Suprapubic skin (tissue), 4 donors: ENCODE data around the gene PIK3AP1. TPM values are rescaled to one million over a fixed set of nuclear protein-coding genes. Genes with fewer than 3 reads are reported as not detected.

Experiments used
- DNase-seq, 2 donors: peaks; one replicate each; pipeline ENCODE4 v3.0.0-alpha.2; 2019; ENCODE audit warnings: low spot score in 2 of 2
- H3K27ac ChIP-seq: fragments of 200-600 bp; sonication (generic); one replicate; pipeline ENCODE4 v1.5.1; 2019
- H3K27me3 ChIP-seq: fragments of 200-600 bp; sonication (generic); one replicate; pipeline ENCODE4 v1.5.1; 2019
- H3K36me3 ChIP-seq: fragments of 200-600 bp; sonication (generic); one replicate; pipeline ENCODE4 v1.5.1; 2019
- H3K4me1 ChIP-seq: fragments of 200-600 bp; sonication (generic); one replicate; pipeline ENCODE4 v1.5.1; 2019
- H3K4me3 ChIP-seq: fragments of 200-600 bp; sonication (generic); one replicate; pipeline ENCODE4 v1.5.1; 2019; ENCODE audit warnings: mild to moderate bottlenecking
- H3K9me3 ChIP-seq: fragments of 200-600 bp; sonication (generic); one replicate; pipeline ENCODE4 v1.5.1; 2019
- EP300 ChIP-seq: sonication (generic); formaldehyde crosslinking; IDR thresholded peaks from one replicate; pipeline ENCODE4 v1.6.1; 2017; ENCODE audit warnings: antibody characterized with exemption
- POLR2A ChIP-seq, 2 donors: fragments of 450-650 bp; IDR thresholded peaks; one replicate each; pipeline ENCODE4 v1.6.1; 2017; ENCODE audit warnings: antibody characterized with exemption in 2 of 2, mild to moderate bottlenecking in 2 of 2, moderate library complexity in 2 of 2
- POLR2AphosphoS5 ChIP-seq, 3 donors: sonication (generic); formaldehyde crosslinking; IDR thresholded peaks; one replicate each; pipeline ENCODE4 v1.6.1; 2017; ENCODE audit warnings: antibody characterized with exemption in 3 of 3
- WGBS: methylation state at CpG from one replicate; pipeline ENCODE4 v1.1.5; 2018; 5-methylcytosine and 5-hydroxymethylcytosine counted together
- total RNA-seq, 4 donors: library from RNA; depleted of rRNA; stranded (reverse); fragments of >200 nt; gene quantifications; one replicate each; pipeline ENCODE4 v1.1.0, GENCODE V29; 2016
- TF ChIP-seq, protein P1 (sequence below), 2 donors: fragments of 200-600 bp in 1 of 2; fragments of 450-650 bp in 1 of 2; sonication (generic) in 1 of 2; IDR thresholded peaks; one replicate each; pipeline ENCODE4 v1.5.1; 2016 to 2019; ENCODE audit warnings: antibody characterized with exemption in 2 of 2, mild to moderate bottlenecking in 1 of 2, moderate library complexity in 1 of 2

The PIK3AP1 gene
- total RNA-seq, 4 donors from 2014 or later = 2.2 to 5.6 (median 4.0) TPM

DNA sequence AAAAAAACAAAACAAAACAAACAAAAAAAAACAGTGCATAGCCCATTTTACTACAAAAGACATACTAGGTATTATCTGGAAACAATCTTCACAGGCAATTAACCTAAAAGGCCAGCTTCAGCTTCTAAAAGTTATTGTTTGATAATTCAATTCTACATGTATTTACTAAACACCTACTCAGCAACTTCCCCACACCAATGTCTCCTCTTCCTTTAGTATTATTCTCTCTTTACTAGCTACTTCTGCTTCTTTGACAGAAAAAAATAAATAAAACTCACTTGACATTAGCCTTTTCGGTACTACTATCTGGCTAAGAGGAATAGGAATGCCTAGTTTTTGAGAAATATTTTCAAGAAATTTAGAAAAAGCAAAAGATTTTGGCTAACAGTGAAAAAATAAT, 136.3 kb downstream of the PIK3AP1 start:
- no peaks in the 10 kb centered on the region for H3K9me3 ChIP-seq
- H3K4me3 ChIP-seq = no peak overlapping the region
- TF ChIP-seq EP300 (no peak), POLR2A (IDR thresholded peaks at IDR 0.05) (no peak), POLR2AphosphoS5 (IDR thresholded peaks at IDR 0.05) (no peak)
- TF ChIP-seq, protein P1, sequence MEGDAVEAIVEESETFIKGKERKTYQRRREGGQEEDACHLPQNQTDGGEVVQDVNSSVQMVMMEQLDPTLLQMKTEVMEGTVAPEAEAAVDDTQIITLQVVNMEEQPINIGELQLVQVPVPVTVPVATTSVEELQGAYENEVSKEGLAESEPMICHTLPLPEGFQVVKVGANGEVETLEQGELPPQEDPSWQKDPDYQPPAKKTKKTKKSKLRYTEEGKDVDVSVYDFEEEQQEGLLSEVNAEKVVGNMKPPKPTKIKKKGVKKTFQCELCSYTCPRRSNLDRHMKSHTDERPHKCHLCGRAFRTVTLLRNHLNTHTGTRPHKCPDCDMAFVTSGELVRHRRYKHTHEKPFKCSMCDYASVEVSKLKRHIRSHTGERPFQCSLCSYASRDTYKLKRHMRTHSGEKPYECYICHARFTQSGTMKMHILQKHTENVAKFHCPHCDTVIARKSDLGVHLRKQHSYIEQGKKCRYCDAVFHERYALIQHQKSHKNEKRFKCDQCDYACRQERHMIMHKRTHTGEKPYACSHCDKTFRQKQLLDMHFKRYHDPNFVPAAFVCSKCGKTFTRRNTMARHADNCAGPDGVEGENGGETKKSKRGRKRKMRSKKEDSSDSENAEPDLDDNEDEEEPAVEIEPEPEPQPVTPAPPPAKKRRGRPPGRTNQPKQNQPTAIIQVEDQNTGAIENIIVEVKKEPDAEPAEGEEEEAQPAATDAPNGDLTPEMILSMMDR (IDR thresholded peaks at IDR 0.05) = no peak
- peaks cover 67% of the 10 kb centered on the region for H3K4me1 ChIP-seq
- no peak overlapping the region for H3K27ac ChIP-seq
- H3K27me3 ChIP-seq = no peaks in the 10 kb centered on the region
- no peaks in the 10 kb centered on the region for H3K36me3 ChIP-seq
- 71% methylated on average over 1 of the region's 1 CpG for WGBS
- DNase-seq = no peak

DNA sequence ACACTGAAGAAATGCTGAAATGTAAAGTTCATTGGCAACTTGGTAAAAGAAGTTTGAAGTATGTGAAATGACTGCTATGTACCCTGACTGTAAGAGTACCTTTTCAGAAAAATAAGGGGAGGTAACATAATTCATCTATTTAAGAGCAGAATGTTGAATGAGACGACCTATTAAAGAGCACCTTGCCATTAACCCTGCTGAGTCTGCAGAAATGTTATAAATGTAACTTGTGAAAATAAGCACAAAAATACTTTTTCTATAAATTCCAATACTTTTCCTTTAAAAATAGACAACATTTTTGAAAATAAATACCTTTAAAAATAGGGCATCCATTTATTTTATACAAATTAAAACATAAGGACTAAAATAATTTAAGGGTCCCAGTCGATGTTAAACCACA, 141.2 kb downstream of the PIK3AP1 start:
- Histone ChIP-seq H3K27me3 (no peaks in the 10 kb centered on the region), H3K4me1 (peaks cover 60% of the 10 kb centered on the region), H3K9me3 (no peaks in the 10 kb centered on the region), H3K36me3 (no peaks in the 10 kb centered on the region), H3K27ac (no peak overlapping the region), H3K4me3 (no peak overlapping the region)
- 79% methylated on average over 2 of the region's 2 CpGs for WGBS
- no peak for TF ChIP-seq POLR2AphosphoS5 (IDR thresholded peaks at IDR 0.05)
- TF ChIP-seq, protein P1 (IDR thresholded peaks at IDR 0.05) = no peak
- no peak for TF ChIP-seq EP300
- TF ChIP-seq POLR2A (IDR thresholded peaks at IDR 0.05) = no peak
- no peak for DNase-seq

DNA sequence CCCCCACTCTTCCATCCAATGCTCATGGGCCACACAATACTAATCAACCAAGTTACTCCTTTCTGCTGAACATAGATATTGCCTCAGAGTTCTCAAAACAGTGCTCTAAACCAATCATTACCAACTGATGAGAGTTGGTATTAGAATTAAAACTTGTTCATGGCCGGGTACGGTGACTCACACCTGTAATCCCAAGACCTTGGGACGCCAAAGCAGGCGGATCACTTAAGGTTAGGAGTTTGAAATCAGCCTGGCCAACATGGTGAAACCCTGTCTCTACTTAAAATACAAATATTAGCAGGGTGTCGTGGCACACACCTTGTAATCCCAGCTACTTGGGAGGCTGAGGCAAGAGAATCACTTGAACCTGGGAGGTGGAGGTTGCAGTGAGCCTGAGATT, 141.7 kb downstream of the PIK3AP1 start:
- no peak overlapping the region for H3K27ac ChIP-seq
- peaks cover 56% of the 10 kb centered on the region for H3K4me1 ChIP-seq
- H3K4me3 ChIP-seq = no peak overlapping the region
- TF ChIP-seq POLR2A (IDR thresholded peaks at IDR 0.05) (no peak), POLR2AphosphoS5 (IDR thresholded peaks at IDR 0.05) (no peak), EP300 (no peak)
- TF ChIP-seq, protein P1 (IDR thresholded peaks at IDR 0.05) = no peak
- DNase-seq = no peak
- whole genome bisulfite sequencing = 84% methylated on average over 5 of the region's 5 CpGs
- no peaks in the 10 kb centered on the region for H3K36me3 ChIP-seq
- no peaks in the 10 kb centered on the region for H3K27me3 ChIP-seq
- no peaks in the 10 kb centered on the region for H3K9me3 ChIP-seq

DNA sequence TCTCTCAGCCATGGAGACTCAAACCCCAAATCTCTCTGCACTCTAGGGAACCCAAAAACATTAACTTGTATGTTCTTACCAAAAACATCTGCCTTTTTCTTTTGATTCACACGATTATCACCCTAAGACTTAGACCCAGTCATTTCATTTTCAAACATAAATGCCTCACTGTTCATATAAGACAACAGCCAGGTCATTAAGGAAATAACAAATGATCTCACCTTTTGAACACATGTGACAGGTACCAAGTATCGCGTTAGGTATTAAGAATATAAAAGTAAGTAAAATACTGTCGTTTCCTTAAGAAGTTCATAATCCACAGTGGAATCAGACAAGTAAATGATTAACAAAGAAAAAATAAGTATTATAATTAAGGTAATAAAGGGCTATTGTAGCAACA, 142.3 kb downstream of the PIK3AP1 start:
- H3K4me1 ChIP-seq = peaks cover 50% of the 10 kb centered on the region
- DNase-seq = no peak
- TF ChIP-seq POLR2A (IDR thresholded peaks at IDR 0.05) = no peak
- no peak for TF ChIP-seq EP300
- TF ChIP-seq, protein P1 (IDR thresholded peaks at IDR 0.05) = no peak
- TF ChIP-seq POLR2AphosphoS5 (IDR thresholded peaks at IDR 0.05) = no peak

DNA sequence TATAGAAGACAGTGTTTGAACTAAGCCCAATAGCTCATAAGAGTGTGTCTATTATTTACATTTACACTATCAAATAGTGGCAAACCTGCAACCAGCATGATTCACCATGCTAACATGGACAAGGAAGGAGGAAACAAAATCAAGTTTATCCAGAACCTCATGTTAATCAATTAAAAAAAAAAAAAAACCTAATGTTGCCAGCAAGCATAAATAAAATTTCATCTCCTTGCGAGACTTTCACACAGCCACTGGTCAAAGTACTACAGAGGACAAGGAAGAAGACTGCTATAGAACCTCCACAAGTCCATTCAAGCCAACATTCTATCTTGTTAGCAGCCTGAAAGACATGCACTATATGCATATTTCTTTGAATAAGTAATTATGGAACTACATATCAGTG, 143.2 kb downstream of the PIK3AP1 start:
- TF ChIP-seq, protein P1 (IDR thresholded peaks at IDR 0.05) = no peak
- no peak for TF ChIP-seq EP300
- no peak for TF ChIP-seq POLR2AphosphoS5 (IDR thresholded peaks at IDR 0.05)
- no peak for TF ChIP-seq POLR2A (IDR thresholded peaks at IDR 0.05)
- Histone ChIP-seq H3K36me3 (no peaks in the 10 kb centered on the region), H3K27me3 (no peaks in the 10 kb centered on the region), H3K4me3 (no peak overlapping the region), H3K27ac (no peak overlapping the region), H3K9me3 (no peaks in the 10 kb centered on the region), H3K4me1 (peaks cover 42% of the 10 kb centered on the region)
- 50% methylated on average over 1 of the region's 1 CpG for WGBS
- no peak for DNase-seq

More for the DNA sequence above, 142.3 kb downstream of the PIK3AP1 start:
- Histone ChIP-seq H3K4me3 (no peak overlapping the region), H3K27ac (no peak overlapping the region), H3K9me3 (no peaks in the 10 kb centered on the region), H3K36me3 (no peaks in the 10 kb centered on the region), H3K27me3 (no peaks in the 10 kb centered on the region)
- 76% methylated on average over 4 of the region's 4 CpGs for WGBS
